Ascending aorta (tissue), 2 donors: ENCODE data around the gene ZP3. TPM values are rescaled to one million over a fixed set of nuclear protein-coding genes. Genes with fewer than 3 reads are reported as not detected.
"Not testable (repeated sequence)": the region's sequence is repeated elsewhere in the genome, so short reads cannot be mapped to it uniquely, and the experiment has no call there.

Experiments
- DNase-seq, 2 donors: peaks; one replicate each; pipeline ENCODE4 v3.0.0-alpha.2; 2019; ENCODE audit warnings: low spot score in 2 of 2
- H3K27ac ChIP-seq, 2 donors: fragments of 200-600 bp; sonication (generic); one replicate each; pipeline ENCODE4 v1.5.1; 2016 to 2017; ENCODE audit warnings: mild to moderate bottlenecking in 1 of 2
- H3K27me3 ChIP-seq: fragments of 200-600 bp; sonication (generic); one replicate; pipeline ENCODE4 v1.5.1; 2017
- H3K36me3 ChIP-seq, 2 donors: fragments of 200-600 bp; sonication (generic); one replicate each; pipeline ENCODE4 v1.5.1; 2016
- H3K4me1 ChIP-seq, 2 donors: fragments of 200-600 bp; sonication (generic); one replicate each; pipeline ENCODE4 v1.5.1; 2016 to 2017; ENCODE audit warnings: mild to moderate bottlenecking in 1 of 2
- H3K4me3 ChIP-seq, 2 donors: fragments of 200-600 bp; sonication (generic); one replicate each; pipeline ENCODE4 v1.5.1; 2016 to 2017; ENCODE audit warnings: mild to moderate bottlenecking in 1 of 2
- H3K9me3 ChIP-seq, 2 donors: fragments of 200-600 bp; sonication (generic); one replicate each; pipeline ENCODE4 v1.5.1; 2016
- CTCF ChIP-seq, 3 experiments: fragments of 200-600 bp in 2 of 3; fragments of 450-650 bp in 1 of 3; sonication (generic) in 2 of 3; IDR thresholded peaks; one replicate each; pipeline ENCODE4 v1.5.1; 2016 to 2019; ENCODE audit warnings: antibody characterized with exemption in 3 of 3, mild to moderate bottlenecking in 1 of 3, moderate library complexity in 1 of 3
- intact Hi-C: fragments of 100-400 bp; cut with DNase I; formaldehyde crosslinking; loops from one replicate; pipeline ENCODE4 v1.15.1; 2023
- total RNA-seq: library from RNA; depleted of rRNA; stranded (reverse); fragments of >200 nt; gene quantifications from one replicate; pipeline ENCODE4 v1.1.0, GENCODE V29; 2016

The ZP3 gene
- total RNA-seq, 1 donor from 2014 or later, result 1.1 TPM

DNA sequence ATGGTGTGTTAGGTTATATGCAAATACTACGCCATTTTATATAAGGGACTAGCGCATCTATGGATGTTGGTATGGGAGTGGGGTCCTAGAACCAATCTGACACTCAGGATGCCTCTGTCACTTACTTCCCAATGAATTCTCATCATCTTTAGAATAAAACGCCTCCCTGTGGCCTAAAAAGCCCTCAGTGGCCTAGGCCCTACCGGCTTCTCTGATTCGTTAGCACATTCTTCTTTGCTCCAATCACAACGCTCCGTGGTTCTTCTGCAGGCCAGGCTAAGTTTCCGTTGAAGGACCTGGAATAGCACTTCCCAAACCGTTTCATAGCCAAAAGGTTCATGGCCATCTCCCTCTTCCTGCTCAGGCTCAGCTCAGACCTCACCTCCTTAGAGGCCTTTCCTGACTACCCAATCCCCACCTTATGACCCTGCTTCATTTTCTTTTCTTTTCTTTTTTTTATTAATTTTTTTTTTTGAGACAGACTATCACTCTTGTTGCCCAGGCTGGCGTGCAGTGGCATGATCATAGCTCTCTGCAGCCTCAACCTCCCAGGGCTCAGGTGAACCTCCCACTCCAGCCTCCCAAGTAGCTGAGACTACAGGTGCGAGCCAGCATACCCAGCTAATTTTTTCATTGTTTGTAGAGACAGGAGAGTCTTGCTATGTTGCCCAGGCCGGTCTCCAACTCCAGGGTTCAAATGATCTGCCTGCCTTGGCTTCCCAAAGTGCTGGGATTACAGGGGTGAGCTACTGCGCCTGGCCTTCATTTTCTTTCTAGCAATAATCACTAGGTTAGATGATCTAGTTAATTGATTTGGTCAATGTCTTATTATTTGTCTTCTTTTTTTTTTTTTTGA lies 41.4 kb upstream of the ZP3 start:
- Histone ChIP-seq H3K4me1 (peaks cover 3 to 25% of the 10 kb centered on the region in 2 donors), H3K9me3 (no peaks in the 10 kb centered on the region), H3K27me3 (no peaks in the 10 kb centered on the region), H3K4me3 (no peak overlapping the region), H3K27ac (no peak overlapping the region), H3K36me3 (no peaks in the 10 kb centered on the region)
- DNase-seq, result no peak
- intact Hi-C loops, result no loop called here
- no peak for TF ChIP-seq CTCF (IDR thresholded peaks at IDR 0.05)

- Histone ChIP-seq H3K27me3 (no peaks in the 10 kb centered on the region), H3K36me3 (no peaks in the 10 kb centered on the region), H3K9me3 (no peaks in the 10 kb centered on the region), H3K27ac (no peak overlapping the region), H3K4me1 (no peaks in the 10 kb centered on the region), H3K4me3 (no peak overlapping the region)
- TF ChIP-seq CTCF (IDR thresholded peaks at IDR 0.05), result no peak
- intact Hi-C loops, result no loop called here
- DNase-seq, result no peak
Observed at GRCh38 chr7:76386691-76387260, 38.0 kb upstream of the ZP3 start.

- H3K4me1 ChIP-seq, H3K27ac ChIP-seq, DNase-seq, H3K36me3 ChIP-seq, intact Hi-C loops, H3K27me3 ChIP-seq, H3K4me3 ChIP-seq, H3K9me3 ChIP-seq: not testable (repeated sequence)
Observed at GRCh38 chr7:76387789-76388188, 37.0 kb upstream of the ZP3 start.

DNA sequence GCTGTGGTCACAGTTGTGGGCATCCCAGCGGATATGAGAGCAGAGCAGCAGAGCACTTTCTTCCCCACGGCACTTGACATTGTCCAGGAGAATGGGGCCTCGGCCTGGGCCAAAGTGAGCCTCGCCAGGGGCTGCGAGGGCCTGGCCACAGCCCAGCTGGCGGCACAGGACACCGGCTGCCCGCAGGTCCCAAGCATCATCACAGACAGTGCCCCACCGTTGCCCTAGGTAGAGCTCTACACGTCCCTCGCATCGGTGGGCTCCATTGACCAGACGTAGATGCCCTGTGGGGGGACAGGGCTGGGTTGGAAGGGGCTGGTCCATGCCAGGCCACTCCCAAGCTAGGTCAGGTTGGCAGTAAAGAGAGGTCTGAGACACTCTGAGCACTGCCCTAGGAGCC lies 34.7 kb upstream of the ZP3 start:
- Histone ChIP-seq H3K27ac (no peak overlapping the region), H3K4me1 (peaks cover 0 to 6% of the 10 kb centered on the region in 2 donors), H3K36me3 (no peaks in the 10 kb centered on the region), H3K4me3 (no peak overlapping the region), H3K27me3 (no peaks in the 10 kb centered on the region), H3K9me3 (no peaks in the 10 kb centered on the region)
- intact Hi-C loops, result no loop called here
- TF ChIP-seq CTCF (IDR thresholded peaks at IDR 0.05), result no peak
- no peak for DNase-seq

GRCh38 chr7:76392531-76393115 lies 32.1 kb upstream of the ZP3 start:
- DNase-seq, result no peak
- TF ChIP-seq CTCF (IDR thresholded peaks at IDR 0.05), result no peak
- H3K27ac ChIP-seq, result peak overlapping the region; percentile 57 to 80
- no peaks in the 10 kb centered on the region for H3K36me3 ChIP-seq
- peaks cover 5 to 9% of the 10 kb centered on the region in 2 donors for H3K4me1 ChIP-seq
- H3K27me3 ChIP-seq, result no peaks in the 10 kb centered on the region
- peak overlapping the region in 1 of 2 donors; percentile 70 for H3K4me3 ChIP-seq
- H3K9me3 ChIP-seq, result no peaks in the 10 kb centered on the region
- intact Hi-C loops, result loop anchor here (1.0 kb wide), 1 partner anchor 33 kb away; no protein-coding TSS in a partner anchor
